SJCRH30 (cell line): ENCODE measurements around the gene CD9. TPM values are rescaled to one million over a fixed set of nuclear protein-coding genes. Genes with fewer than 3 reads are reported as not detected.
A peak's percentile ranks its signal among the peaks of the same experiment; 100 is the strongest.

ENCODE experiments used
- DNase-seq, 2 experiments: peaks; one replicate each; pipeline ENCODE4 v3.0.0-alpha.2; 2015 to 2020
- H3K27ac ChIP-seq: fragments of 250-450 bp; sonication (Bioruptor Pico); 2 replicates; pipeline ENCODE4 v1.5.1; 2020; ENCODE audit warnings: mild to moderate bottlenecking, moderate library complexity
- H3K27me3 ChIP-seq: fragments of 250-450 bp; sonication (Bioruptor Pico); 2 replicates; pipeline ENCODE4 v1.5.1; 2020; ENCODE audit warnings: mild to moderate bottlenecking, moderate library complexity
- H3K36me3 ChIP-seq: fragments of 250-450 bp; sonication (Bioruptor Pico); 2 replicates; pipeline ENCODE4 v1.5.1; 2020; ENCODE audit warnings: mild to moderate bottlenecking, moderate library complexity
- H3K4me1 ChIP-seq: fragments of 250-450 bp; sonication (Bioruptor Pico); 2 replicates; pipeline ENCODE4 v1.5.1; 2020; ENCODE audit warnings: mild to moderate bottlenecking, moderate library complexity
- H3K4me3 ChIP-seq: fragments of 250-450 bp; sonication (Bioruptor Pico); 2 replicates; pipeline ENCODE4 v1.5.1; 2020; ENCODE audit warnings: mild to moderate bottlenecking, moderate library complexity
- H3K9me3 ChIP-seq: fragments of 250-450 bp; sonication (Bioruptor Pico); replicated peaks from 2 replicates; pipeline ENCODE4 v1.5.1; 2020; ENCODE audit warnings: mild to moderate bottlenecking, moderate library complexity
- total RNA-seq: library from RNA; depleted of rRNA; stranded (reverse); fragments of >200 nt; shearing (Covaris generic); gene quantifications from 2 replicates; pipeline ENCODE4 v1.2.3, GENCODE V29; 2014

Gene CD9
- total RNA-seq, 1 experiment from 2014 or later: 239 TPM

GRCh38 chr12:6171409-6172015, 28.7 kb upstream of the CD9 start:
- H3K9me3 ChIP-seq: 0 out of 2 replicates have a peak, but pooled peaks cover 3% of the 10 kb centered on the region
- peaks cover 15% of the 10 kb centered on the region for H3K4me1 ChIP-seq
- H3K4me3 ChIP-seq: no peak overlapping the region
- H3K36me3 ChIP-seq: no peaks in the 10 kb centered on the region
- H3K27me3 ChIP-seq: no peaks in the 10 kb centered on the region
- DNase-seq: no peak
- H3K27ac ChIP-seq: no peak overlapping the region

GRCh38 chr12:6172086-6172485, 28.1 kb upstream of the CD9 start:
- Histone ChIP-seq H3K27ac (no peak overlapping the region), H3K36me3 (no peaks in the 10 kb centered on the region), H3K4me3 (no peak overlapping the region), H3K27me3 (no peaks in the 10 kb centered on the region), H3K4me1 (peaks cover 12% of the 10 kb centered on the region), H3K9me3 (0 out of 2 replicates have a peak, but pooled peaks cover 3% of the 10 kb centered on the region)
- DNase-seq: no peak

GRCh38 chr12:6172862-6173261, 27.3 kb upstream of the CD9 start:
- DNase-seq: no peak
- Histone ChIP-seq H3K4me1 (peaks cover 7% of the 10 kb centered on the region), H3K9me3 (0 out of 2 replicates have a peak, but pooled peaks cover 3% of the 10 kb centered on the region), H3K4me3 (no peak overlapping the region), H3K36me3 (no peaks in the 10 kb centered on the region), H3K27ac (no peak overlapping the region), H3K27me3 (no peaks in the 10 kb centered on the region)

GRCh38 chr12:6177642-6178358, 22.4 kb upstream of the CD9 start:
- Histone ChIP-seq H3K4me1 (peaks cover 26% of the 10 kb centered on the region), H3K27ac (no peak overlapping the region), H3K36me3 (no peaks in the 10 kb centered on the region), H3K27me3 (no peaks in the 10 kb centered on the region), H3K4me3 (no peak overlapping the region), H3K9me3 (0 out of 2 replicates have a peak, but pooled peaks cover 3% of the 10 kb centered on the region)
- no peak for DNase-seq

- Histone ChIP-seq H3K4me3 (no peak overlapping the region), H3K27ac (no peak overlapping the region), H3K4me1 (peaks cover 28% of the 10 kb centered on the region), H3K27me3 (no peaks in the 10 kb centered on the region), H3K36me3 (no peaks in the 10 kb centered on the region), H3K9me3 (no peaks in the 10 kb centered on the region)
- DNase-seq: peak in 1 of 2 experiments; percentile 33
Measured at GRCh38 chr12:6178981-6179761, 21.0 kb upstream of the CD9 start.

GRCh38 chr12:6180268-6181051, 19.7 kb upstream of the CD9 start:
- Histone ChIP-seq H3K9me3 (no peaks in the 10 kb centered on the region), H3K27me3 (no peaks in the 10 kb centered on the region), H3K36me3 (no peaks in the 10 kb centered on the region), H3K4me3 (peak overlapping the region; percentile 6; the same call in 1 of the 2 replicates), H3K27ac (no peak overlapping the region; the same call in 1 of the 2 replicates), H3K4me1 (peaks cover 28% of the 10 kb centered on the region)
- DNase-seq: peak; percentile 38 to 49

- no peak overlapping the region for H3K27ac ChIP-seq
- H3K9me3 ChIP-seq: no peaks in the 10 kb centered on the region
- H3K4me1 ChIP-seq: peaks cover 28% of the 10 kb centered on the region
- no peaks in the 10 kb centered on the region for H3K27me3 ChIP-seq
- DNase-seq: no peak
- H3K36me3 ChIP-seq: no peaks in the 10 kb centered on the region
- no peak overlapping the region for H3K4me3 ChIP-seq
Measured at GRCh38 chr12:6181166-6181565, 19.0 kb upstream of the CD9 start.

- H3K4me3 ChIP-seq: peak overlapping the region; percentile 23
- no peaks in the 10 kb centered on the region for H3K9me3 ChIP-seq
- H3K27me3 ChIP-seq: no peaks in the 10 kb centered on the region
- H3K4me1 ChIP-seq: peaks cover 28% of the 10 kb centered on the region
- H3K36me3 ChIP-seq: no peaks in the 10 kb centered on the region
- DNase-seq: no peak
- H3K27ac ChIP-seq: no peak overlapping the region
Measured at GRCh38 chr12:6181583-6182278, 18.5 kb upstream of the CD9 start.

GRCh38 chr12:6182279-6182898, 17.8 kb upstream of the CD9 start:
- DNase-seq: peak; percentile 79 to 80
- Histone ChIP-seq H3K27ac (no peak overlapping the region), H3K27me3 (no peaks in the 10 kb centered on the region), H3K4me3 (peak overlapping the region; percentile 23), H3K36me3 (no peaks in the 10 kb centered on the region), H3K4me1 (peaks cover 28% of the 10 kb centered on the region), H3K9me3 (no peaks in the 10 kb centered on the region)

- Histone ChIP-seq H3K27me3 (no peaks in the 10 kb centered on the region), H3K9me3 (no peaks in the 10 kb centered on the region), H3K27ac (no peak overlapping the region), H3K36me3 (no peaks in the 10 kb centered on the region), H3K4me1 (peaks cover 28% of the 10 kb centered on the region), H3K4me3 (no peak overlapping the region)
- DNase-seq: no peak
Measured at GRCh38 chr12:6183689-6184428, 16.3 kb upstream of the CD9 start.

- H3K27me3 ChIP-seq: no peaks in the 10 kb centered on the region
- DNase-seq: no peak
- H3K36me3 ChIP-seq: no peaks in the 10 kb centered on the region
- H3K4me1 ChIP-seq: peaks cover 16% of the 10 kb centered on the region
- no peaks in the 10 kb centered on the region for H3K9me3 ChIP-seq
- H3K4me3 ChIP-seq: no peak overlapping the region
- H3K27ac ChIP-seq: no peak overlapping the region
Measured at GRCh38 chr12:6185961-6186827, 14.0 kb upstream of the CD9 start.

- H3K36me3 ChIP-seq: no peaks in the 10 kb centered on the region
- no peaks in the 10 kb centered on the region for H3K27me3 ChIP-seq
- no peaks in the 10 kb centered on the region for H3K4me1 ChIP-seq
- no peak for DNase-seq
- H3K27ac ChIP-seq: no peak overlapping the region
- H3K4me3 ChIP-seq: no peak overlapping the region
- H3K9me3 ChIP-seq: no peaks in the 10 kb centered on the region
Measured at GRCh38 chr12:6187948-6188793, 12.0 kb upstream of the CD9 start.
